SK-N-MC (cell line): ENCODE measurements around the gene LGMN.

Experiments
- EZH2 ChIP-seq: fragments of 200-600 bp; sonication (generic); IDR thresholded peaks from one replicate; pipeline ENCODE4 v1.6.1; 2017; ENCODE audit warnings: antibody characterized with exemption
- FOXP2 ChIP-seq: optimal IDR thresholded peaks from 2 replicates; pipeline ENCODE3; 2011; ENCODE audit warnings: mild to moderate bottlenecking, moderate library complexity; ENCODE audit not compliant: insufficient read depth; ENCODE audit errors: extremely low read length, control extremely low read depth
- POLR2AphosphoS5 ChIP-seq: IDR thresholded peaks from 2 replicates; pipeline ENCODE4 v1.6.1; 2012; ENCODE audit warnings: mild to moderate bottlenecking, low read depth, low read length, borderline replicate concordance

GRCh38 chr14:92717571-92718042 lies 30.8 kb downstream of the LGMN start:
- no peak for TF ChIP-seq EZH2
- TF ChIP-seq POLR2AphosphoS5: no peak
- no peak for TF ChIP-seq FOXP2
